AG04449 (cell line): ENCODE data around the gene BCL11B.

ENCODE experiments used
- CTCF ChIA-PET: fragments of 350-600 bp; formaldehyde crosslinking; extraction: SDS; loops from one replicate; lab custom pipeline; 2021; ENCODE audit warnings: antibody characterized with exemption; lab: Yijun Ruan, JAX
- POLR2A ChIA-PET: fragments of 400-600, 350-600 bp; formaldehyde crosslinking; extraction: SDS; loops from one replicate; lab custom pipeline; 2020; ENCODE audit warnings: antibody characterized with exemption, inconsistent platforms; lab: Yijun Ruan, JAX
- DNase-seq: peaks from one replicate; pipeline ENCODE4 v3.0.0-alpha.2; 2010; ENCODE audit warnings: low read depth, low spot score
- H3K4me3 ChIP-seq: 2 replicates; pipeline ENCODE4 v1.5.1; 2011; ENCODE audit warnings: low read depth, mild to moderate bottlenecking, control low read depth, low read length
- TF ChIP-seq, protein P1 (sequence below): IDR thresholded peaks from one replicate; pipeline ENCODE4 v1.5.1; 2011; ENCODE audit warnings: mild to moderate bottlenecking, moderate library complexity, low read length, control low read depth, inconsistent platforms; ENCODE audit not compliant: insufficient read depth; ENCODE audit errors: missing control alignments

Gene BCL11B

DNA sequence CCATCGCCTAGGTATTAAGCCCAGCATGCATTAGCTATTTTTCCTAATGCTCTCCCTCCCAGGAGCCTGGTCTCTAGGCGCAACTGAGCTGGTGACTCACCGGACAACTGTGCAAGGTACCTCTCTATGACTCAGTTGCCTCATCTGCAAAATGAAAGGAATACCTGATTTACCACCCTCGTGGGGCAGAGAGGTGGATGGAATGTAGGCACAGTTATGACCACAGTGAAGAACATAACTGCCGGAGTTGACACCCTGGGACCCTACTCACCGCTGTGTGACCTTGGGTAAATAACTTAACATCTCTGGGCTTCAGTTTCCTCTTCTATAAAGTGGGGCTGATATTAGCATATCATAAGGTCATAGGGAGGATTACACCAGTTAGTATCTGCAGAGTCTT, 22.6 kb downstream of the BCL11B start:
- TF ChIP-seq, protein P1, sequence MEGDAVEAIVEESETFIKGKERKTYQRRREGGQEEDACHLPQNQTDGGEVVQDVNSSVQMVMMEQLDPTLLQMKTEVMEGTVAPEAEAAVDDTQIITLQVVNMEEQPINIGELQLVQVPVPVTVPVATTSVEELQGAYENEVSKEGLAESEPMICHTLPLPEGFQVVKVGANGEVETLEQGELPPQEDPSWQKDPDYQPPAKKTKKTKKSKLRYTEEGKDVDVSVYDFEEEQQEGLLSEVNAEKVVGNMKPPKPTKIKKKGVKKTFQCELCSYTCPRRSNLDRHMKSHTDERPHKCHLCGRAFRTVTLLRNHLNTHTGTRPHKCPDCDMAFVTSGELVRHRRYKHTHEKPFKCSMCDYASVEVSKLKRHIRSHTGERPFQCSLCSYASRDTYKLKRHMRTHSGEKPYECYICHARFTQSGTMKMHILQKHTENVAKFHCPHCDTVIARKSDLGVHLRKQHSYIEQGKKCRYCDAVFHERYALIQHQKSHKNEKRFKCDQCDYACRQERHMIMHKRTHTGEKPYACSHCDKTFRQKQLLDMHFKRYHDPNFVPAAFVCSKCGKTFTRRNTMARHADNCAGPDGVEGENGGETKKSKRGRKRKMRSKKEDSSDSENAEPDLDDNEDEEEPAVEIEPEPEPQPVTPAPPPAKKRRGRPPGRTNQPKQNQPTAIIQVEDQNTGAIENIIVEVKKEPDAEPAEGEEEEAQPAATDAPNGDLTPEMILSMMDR = no peak
- DNase-seq = no peak
- ChIA-PET POLR2A (no interaction called here), CTCF (no interaction called here)
- no peak overlapping the region for H3K4me3 ChIP-seq

DNA sequence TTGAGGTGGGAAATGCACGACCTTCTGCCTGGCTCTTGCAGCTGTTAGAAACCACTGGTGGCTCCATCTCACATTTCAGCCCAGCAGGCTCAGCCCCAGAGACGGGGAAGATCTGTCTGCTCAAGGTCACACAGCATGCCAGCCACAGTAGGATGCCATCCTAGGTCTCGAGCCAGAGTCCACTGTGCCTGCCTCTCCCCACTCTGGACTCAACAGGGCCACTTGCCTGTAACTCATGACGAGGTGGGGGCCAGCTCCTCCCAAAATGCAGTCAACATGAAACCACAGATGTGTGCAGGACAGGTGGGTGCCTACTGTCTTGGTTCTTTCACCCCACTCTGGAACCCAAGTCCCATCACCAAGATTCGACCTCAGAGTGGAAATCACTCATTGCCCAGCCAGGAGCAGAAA, 23.2 kb downstream of the BCL11B start:
- no peak for DNase-seq
- TF ChIP-seq, protein P1 = no peak
- H3K4me3 ChIP-seq = no peak overlapping the region
- CTCF ChIA-PET = no interaction called here
- POLR2A ChIA-PET = no interaction called here

DNA sequence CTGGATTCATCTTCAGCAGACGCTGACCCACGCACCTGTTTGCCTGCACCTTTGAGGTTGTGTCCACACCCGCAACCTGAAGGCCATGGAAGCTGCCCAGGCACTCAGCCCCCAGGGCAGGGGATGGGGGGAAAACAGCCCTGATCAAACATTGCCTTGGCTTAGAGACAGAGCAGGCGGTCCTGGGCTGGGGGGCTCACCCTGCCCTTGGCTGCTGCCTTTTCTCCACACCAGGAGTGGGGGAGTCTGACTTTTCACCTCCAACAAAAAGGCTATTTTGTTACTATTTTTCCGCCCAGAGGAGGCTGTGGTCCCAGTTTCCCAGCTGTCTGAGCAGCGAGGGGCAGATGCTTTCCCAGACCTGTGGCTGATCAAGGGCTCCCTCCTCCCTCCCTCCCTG, 24.2 kb downstream of the BCL11B start:
- POLR2A ChIA-PET = no interaction called here
- no peak overlapping the region for H3K4me3 ChIP-seq
- CTCF ChIA-PET = no interaction called here
- no peak for DNase-seq
- TF ChIP-seq, protein P1 = no peak

DNA sequence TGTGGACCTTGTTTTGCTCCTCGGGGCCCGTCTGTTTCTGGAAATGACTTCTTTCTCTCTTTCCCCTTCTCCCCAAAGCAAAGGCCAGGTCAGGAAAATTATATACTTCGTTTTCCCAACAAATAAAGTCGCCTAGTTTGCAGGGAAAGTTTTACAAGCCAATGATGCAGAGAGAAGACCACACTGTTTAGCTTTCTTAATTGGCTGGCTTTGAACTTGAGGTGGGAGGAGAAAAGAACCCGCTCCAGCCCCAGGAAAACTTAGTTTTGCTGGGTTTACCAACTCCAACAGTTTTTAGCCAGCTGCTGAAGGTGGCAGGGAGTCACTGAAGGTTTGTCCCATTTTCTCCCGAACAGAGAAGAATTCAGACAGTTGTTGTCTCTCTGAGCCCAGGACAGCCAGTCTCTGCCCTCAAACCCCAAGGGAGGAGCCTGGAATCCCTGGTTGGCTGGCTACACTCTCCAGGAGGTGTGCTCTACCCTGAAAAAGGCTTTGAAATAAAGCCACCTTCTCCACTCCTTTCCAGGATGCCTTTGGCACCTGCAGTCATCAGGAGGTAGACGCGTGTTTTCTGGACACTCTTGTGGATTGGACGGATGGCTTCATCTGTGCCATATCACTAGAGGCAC, 24.8 kb downstream of the BCL11B start:
- H3K4me3 ChIP-seq = no peak overlapping the region
- ChIA-PET CTCF (no interaction called here), POLR2A (no interaction called here)
- TF ChIP-seq, protein P1 = no peak
- DNase-seq = no peak

DNA sequence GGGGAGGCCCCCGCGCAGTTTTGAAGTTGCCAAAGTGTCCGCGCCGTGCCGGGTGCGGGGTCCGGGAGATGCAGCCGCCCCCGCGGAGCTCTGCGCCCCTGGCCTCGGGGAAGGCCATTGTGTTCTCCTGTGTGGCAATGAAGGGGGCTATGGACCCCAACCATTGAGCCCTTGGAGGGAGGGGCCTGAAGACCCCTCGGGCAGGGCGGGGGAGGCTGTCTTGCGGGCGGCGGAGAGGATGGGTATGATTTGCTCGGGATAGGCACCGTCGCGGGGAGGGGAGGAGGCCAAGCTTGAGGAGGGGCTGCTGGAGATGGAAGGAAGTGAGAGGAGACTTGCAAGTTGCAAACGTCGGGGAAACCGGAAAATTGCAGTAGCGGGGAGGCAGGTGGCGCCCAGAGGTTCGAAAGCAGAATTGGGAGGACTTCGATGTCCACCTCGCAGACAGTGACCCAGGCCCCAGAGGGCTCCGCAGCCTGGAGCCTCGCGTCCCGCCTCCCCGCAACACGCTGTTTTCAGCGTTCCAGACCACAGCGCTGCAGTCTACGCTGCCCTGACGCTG, 25.4 kb downstream of the BCL11B start:
- no peak overlapping the region for H3K4me3 ChIP-seq
- ChIA-PET CTCF (no interaction called here), POLR2A (no interaction called here)
- DNase-seq = no peak
- TF ChIP-seq, protein P1 = no peak

DNA sequence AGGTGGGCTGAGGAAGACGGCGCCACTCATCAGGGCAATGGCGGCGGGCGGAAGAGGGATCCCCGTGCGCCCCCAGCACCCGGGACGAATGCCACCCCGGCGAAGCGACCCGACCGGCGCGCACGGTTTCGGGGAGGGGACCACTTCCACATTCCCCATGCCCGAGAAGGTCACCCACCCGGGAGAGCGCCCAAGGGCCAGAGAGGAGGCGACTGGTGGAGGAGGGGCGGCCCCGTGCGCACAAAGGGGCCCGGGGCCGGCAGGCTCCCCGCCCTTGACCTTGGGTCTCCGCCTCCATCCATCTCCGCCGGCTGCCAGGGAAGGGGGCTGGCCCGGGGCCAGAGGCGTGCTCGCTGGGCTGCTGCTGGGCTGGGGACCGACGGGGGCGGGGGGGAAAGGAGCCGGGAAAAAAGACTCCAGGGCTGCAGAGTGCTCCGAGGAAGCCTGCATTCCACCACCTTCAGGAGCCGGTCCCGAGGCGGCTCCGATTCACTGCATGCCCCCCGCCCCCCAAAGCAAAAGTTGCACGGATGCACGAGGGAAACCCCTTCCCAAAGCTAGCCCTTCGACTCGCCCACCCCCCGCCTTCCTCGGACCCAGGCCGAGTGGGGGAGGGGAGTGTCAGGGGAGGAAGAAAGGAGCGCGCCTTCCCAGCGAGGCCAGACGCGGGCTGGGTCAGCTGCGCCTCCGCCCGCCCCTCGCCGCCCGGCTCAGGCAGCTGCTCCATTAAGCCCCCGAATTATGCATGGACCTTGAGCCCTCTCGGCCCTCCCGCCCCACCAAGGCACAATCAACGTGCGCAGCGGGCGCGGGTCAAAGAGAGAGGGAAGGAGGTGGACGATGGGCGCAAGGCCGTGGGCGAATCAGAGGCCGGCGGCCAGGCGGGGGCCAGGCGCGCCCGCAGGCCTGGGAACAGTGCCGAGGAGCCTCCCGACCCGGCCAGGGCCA, 26.2 kb downstream of the BCL11B start:
- CTCF ChIA-PET = no interaction called here
- DNase-seq = no peak
- TF ChIP-seq, protein P1 = no peak
- no peak overlapping the region for H3K4me3 ChIP-seq
- POLR2A ChIA-PET = no interaction called here
